Ovary (tissue), 3 donors: ENCODE results near the gene LMF2.

Experiments used
- CTCF ChIP-seq, 3 donors: fragments of 450-650 bp in 2 of 3; fragments of 200-600 bp in 1 of 3; IDR thresholded peaks; one replicate each; pipeline versions ENCODE4 v1.5.1 to v1.8.0; 2016 to 2022; ENCODE audit warnings: antibody characterized with exemption in 3 of 3, mild to moderate bottlenecking in 1 of 3
- EP300 ChIP-seq: sonication (generic); formaldehyde crosslinking; IDR thresholded peaks from one replicate; pipeline ENCODE4 v1.6.1; 2017; ENCODE audit warnings: antibody characterized with exemption
- POLR2A ChIP-seq: fragments of 450-650 bp; IDR thresholded peaks from one replicate; pipeline ENCODE4 v1.6.1; 2017; ENCODE audit warnings: antibody characterized with exemption, mild to moderate bottlenecking, moderate library complexity
- donor health status: DM: no; HTN: no; CAD: no.

DNA sequence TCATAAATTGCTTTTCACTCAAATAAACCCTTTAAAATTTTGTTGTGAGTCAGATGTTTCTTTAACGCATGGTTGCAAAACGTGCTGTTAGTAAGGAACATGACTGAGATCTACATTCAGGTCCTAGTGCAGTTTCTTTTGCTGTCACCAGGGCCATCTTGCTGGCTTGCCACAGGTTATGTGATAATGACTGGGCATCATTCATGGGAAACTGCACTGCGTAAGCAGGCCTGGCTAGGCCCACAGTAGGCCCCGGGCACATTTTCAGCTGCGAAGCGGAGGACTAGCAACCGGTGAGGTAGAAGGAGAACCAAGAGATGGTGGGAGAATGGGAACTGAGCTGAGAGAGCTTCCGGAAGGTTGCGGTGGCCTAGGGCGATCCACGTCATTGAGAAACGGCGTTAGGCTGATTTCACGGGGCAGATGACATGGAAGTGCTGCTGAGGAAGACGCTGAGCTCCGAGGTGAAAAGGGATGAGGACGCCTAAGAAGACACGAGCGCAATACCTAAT, 35.0 kb upstream of the LMF2 start:
- TF ChIP-seq CTCF (IDR thresholded peaks at IDR 0.05) (no peak), POLR2A (no peak), EP300 (no peak)
